ENCODE measurements around the gene PLEKHO1. TPM values are rescaled to one million over a fixed set of nuclear protein-coding genes. Genes with fewer than 3 reads are reported as not detected.

The PLEKHO1 gene
- total RNA-seq, 2 donors from 2014 or later, result 21.2 to 77.4 TPM

DNA sequence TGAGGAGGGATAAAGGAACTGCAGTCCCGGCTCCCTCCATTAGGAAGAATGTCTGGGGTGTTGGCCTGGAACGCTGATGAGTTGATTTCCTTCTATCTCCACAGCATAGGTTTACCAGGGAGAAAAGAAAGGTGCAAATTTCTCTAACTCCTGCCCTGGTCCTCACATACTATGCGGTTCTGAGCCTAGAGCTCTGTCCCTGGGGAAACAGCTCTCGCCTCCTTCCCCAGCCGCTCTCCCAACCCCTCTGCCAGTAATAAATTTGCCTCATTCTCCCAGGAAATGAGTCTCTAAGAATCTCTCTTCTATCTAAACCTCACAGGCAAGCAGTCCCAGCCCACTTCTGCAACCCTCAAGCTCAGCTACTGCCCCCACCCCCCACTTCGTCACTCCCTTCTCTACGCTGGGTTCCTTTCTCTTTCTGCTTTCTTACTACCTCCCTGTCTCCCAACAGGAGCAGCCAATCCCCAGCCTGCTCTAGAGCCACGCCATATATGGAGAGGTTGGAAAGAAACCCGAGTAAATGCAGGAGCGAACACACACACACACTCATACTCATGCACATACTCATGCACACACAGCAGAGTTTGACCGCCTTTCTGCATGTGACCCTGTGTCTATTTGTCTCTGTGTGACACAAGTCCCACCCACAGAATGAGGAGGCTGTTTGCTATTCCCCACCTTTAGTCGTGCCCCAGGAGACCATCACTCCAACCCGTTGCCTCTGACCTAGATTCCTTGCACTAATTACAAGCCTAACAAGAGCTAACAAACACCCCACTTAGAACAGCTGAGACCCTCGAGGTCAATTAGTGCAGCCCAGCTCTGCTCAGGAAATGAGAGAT, 13.4 kb downstream of the PLEKHO1 start:
- Histone ChIP-seq H3K4me3 (peak overlapping the region; percentile 5 to 38), H3K9me3 (no peaks in the 10 kb centered on the region), H3K4me1 (peaks cover 0 to 31% of the 10 kb centered on the region in 2 donors), H3K36me3 (peaks cover 17% of the 10 kb centered on the region), H3K27me3 (no peaks in the 10 kb centered on the region), H3K27ac (peak overlapping the region; percentile 89 to 94)
- peak; percentile 94 for DNase-seq (ENCODE audit: low spot score)
- TF ChIP-seq, protein P1, sequence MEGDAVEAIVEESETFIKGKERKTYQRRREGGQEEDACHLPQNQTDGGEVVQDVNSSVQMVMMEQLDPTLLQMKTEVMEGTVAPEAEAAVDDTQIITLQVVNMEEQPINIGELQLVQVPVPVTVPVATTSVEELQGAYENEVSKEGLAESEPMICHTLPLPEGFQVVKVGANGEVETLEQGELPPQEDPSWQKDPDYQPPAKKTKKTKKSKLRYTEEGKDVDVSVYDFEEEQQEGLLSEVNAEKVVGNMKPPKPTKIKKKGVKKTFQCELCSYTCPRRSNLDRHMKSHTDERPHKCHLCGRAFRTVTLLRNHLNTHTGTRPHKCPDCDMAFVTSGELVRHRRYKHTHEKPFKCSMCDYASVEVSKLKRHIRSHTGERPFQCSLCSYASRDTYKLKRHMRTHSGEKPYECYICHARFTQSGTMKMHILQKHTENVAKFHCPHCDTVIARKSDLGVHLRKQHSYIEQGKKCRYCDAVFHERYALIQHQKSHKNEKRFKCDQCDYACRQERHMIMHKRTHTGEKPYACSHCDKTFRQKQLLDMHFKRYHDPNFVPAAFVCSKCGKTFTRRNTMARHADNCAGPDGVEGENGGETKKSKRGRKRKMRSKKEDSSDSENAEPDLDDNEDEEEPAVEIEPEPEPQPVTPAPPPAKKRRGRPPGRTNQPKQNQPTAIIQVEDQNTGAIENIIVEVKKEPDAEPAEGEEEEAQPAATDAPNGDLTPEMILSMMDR (IDR thresholded peaks at IDR 0.05), result no peak

DNA sequence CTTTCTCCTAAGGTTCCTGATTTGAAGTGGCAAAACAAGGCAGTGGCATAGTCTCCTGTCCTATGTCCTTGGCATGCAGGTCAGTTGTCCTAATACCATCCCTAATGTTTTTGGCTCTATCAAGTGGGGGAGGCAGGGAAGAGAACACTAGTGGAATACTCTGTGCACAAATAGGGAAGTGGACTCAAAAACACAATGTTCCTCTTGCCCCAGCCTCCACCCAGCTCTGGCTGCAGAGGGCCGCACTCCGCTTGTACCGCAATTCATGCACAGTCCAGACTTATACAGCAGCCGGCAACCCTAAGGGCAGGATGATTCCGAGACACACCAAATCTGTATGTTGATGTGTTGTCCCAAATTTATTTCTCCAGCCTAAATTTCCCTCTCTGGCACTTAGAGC, 14.5 kb downstream of the PLEKHO1 start:
- no peak for DNase-seq (ENCODE audit: low spot score)
- TF ChIP-seq, protein P1 (IDR thresholded peaks at IDR 0.05), result no peak
- peak overlapping the region; percentile 89 to 94 for H3K27ac ChIP-seq
- H3K9me3 ChIP-seq, result no peaks in the 10 kb centered on the region
- no peak overlapping the region for H3K4me3 ChIP-seq
- H3K36me3 ChIP-seq, result peaks cover 6% of the 10 kb centered on the region
- H3K4me1 ChIP-seq, result peaks cover 0 to 37% of the 10 kb centered on the region in 2 donors
- no peaks in the 10 kb centered on the region for H3K27me3 ChIP-seq

DNA sequence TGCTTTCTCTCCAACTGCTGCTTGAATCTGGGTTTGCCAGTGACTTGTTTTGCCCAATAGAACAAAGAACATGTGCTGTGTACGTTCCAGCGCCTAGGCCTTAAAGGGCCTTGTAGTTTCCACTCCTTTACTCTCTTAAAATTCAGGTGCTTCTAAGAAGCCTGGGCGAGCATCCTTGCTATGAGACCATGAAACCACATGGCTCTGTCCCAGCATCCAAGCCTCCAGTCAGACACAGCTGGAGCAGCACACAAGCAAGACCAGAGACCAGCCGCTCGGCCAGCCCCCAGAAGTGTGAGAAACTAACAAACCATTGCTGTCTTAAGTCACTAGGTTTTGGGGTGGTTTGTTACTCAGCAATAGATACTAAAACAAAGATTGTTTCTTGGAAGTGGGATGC, 15.1 kb downstream of the PLEKHO1 start:
- Histone ChIP-seq H3K4me1 (peaks cover 0 to 38% of the 10 kb centered on the region in 2 donors), H3K27me3 (no peaks in the 10 kb centered on the region), H3K4me3 (no peak overlapping the region), H3K27ac (peak overlapping the region; percentile 89 to 94), H3K36me3 (peaks cover under 1% of the 10 kb centered on the region), H3K9me3 (no peaks in the 10 kb centered on the region)
- TF ChIP-seq, protein P1 (IDR thresholded peaks at IDR 0.05), result no peak
- DNase-seq (ENCODE audit: low spot score), result no peak

GRCh38 chr1:150165622-150166612, 16.2 kb downstream of the PLEKHO1 start:
- Histone ChIP-seq H3K4me3 (no peak overlapping the region), H3K4me1 (peaks cover 0 to 38% of the 10 kb centered on the region in 2 donors), H3K9me3 (no peaks in the 10 kb centered on the region), H3K27me3 (no peaks in the 10 kb centered on the region), H3K36me3 (no peaks in the 10 kb centered on the region), H3K27ac (peak overlapping the region in 1 of 2 donors; percentile 94)
- no peak for DNase-seq (ENCODE audit: low spot score)
- TF ChIP-seq, protein P1 (IDR thresholded peaks at IDR 0.05), result peak; percentile 38 to 73

GRCh38 chr1:150168960-150169601, 19.4 kb downstream of the PLEKHO1 start:
- Histone ChIP-seq H3K27ac (no peak overlapping the region), H3K4me3 (no peak overlapping the region), H3K9me3 (no peaks in the 10 kb centered on the region), H3K36me3 (no peaks in the 10 kb centered on the region), H3K4me1 (peaks cover 0 to 13% of the 10 kb centered on the region in 2 donors), H3K27me3 (no peaks in the 10 kb centered on the region)
- TF ChIP-seq, protein P1 (IDR thresholded peaks at IDR 0.05), result peak; percentile 73 to 86
- DNase-seq (ENCODE audit: low spot score), result peak; percentile 83
